T-helper 2 cell treated with Interferon-gamma antibody and Interleukin-4, amounts not matched to agents 5 μg/mL and 100 μg/mL, for 36 hours (primary cell): ENCODE measurements around the gene DNAL4.

ENCODE experiments used
- DNase-seq: peaks from one replicate; pipeline ENCODE4 v3.0.0; 2021; ENCODE audit warnings: low spot score
- H3K27ac Mint-ChIP-seq: one replicate; pipeline ENCODE4 v1.8.0; 2021; ENCODE audit warnings: mild to moderate bottlenecking, mixed read lengths
- H3K27me3 Mint-ChIP-seq: one replicate; pipeline ENCODE4 v1.8.0; 2021; ENCODE audit warnings: low read depth, mixed read lengths
- H3K36me3 Mint-ChIP-seq: one replicate; pipeline ENCODE4 v1.8.0; 2021; ENCODE audit warnings: low read depth, mixed read lengths
- H3K4me1 Mint-ChIP-seq: one replicate; pipeline ENCODE4 v1.8.0; 2021; ENCODE audit warnings: low read depth, mixed read lengths
- H3K4me3 Mint-ChIP-seq: one replicate; pipeline ENCODE4 v1.8.0; 2022; ENCODE audit warnings: mild to moderate bottlenecking, moderate library complexity, mixed read lengths
- H3K9me3 Mint-ChIP-seq: one replicate; pipeline ENCODE4 v1.8.0; 2021; ENCODE audit warnings: mixed read lengths

Gene DNAL4

DNA sequence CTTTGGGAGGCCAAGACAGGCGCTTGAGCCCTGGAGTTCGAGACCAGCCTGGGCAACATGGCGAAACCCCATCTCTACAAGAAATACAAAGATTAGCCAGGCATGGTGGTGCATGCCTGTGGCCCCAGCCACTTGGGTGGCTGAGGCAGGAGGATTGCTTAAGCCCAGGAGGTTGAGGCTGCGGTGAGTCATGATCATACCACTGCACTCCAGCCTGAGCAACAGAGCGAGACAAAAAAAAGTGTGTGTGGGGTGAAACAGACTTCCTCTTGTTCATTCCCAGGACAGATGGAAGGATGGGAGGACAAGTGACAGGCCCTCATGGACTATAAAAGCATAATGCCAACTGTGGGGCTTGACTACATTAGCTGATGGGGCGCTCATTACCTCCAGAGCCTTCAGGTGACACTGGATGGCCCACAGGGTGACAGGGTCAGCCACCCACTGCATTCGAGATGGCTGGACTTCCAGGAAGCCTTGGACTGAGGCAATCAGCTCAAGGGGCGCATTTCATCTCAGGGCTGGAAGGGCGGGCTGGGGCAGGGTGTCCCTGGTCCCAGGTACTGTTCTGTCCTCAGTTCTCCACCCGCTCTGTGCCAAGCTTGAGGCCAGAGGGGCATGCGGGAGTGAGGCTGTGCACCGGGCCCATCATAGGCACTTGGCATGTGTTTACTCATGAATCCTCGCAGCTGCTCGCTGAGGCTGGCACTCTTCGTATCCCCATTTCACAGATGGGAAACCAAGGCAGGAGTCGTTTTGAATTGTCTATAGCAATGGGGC is 37.4 kb upstream of the DNAL4 start:
- Mint-ChIP-seq H3K4me1 (no peaks in the 10 kb centered on the region), H3K9me3 (no peaks in the 10 kb centered on the region), H3K27ac (no peak overlapping the region), H3K36me3 (no peaks in the 10 kb centered on the region), H3K4me3 (no peak overlapping the region), H3K27me3 (no peaks in the 10 kb centered on the region)
- DNase-seq = no peak

DNA sequence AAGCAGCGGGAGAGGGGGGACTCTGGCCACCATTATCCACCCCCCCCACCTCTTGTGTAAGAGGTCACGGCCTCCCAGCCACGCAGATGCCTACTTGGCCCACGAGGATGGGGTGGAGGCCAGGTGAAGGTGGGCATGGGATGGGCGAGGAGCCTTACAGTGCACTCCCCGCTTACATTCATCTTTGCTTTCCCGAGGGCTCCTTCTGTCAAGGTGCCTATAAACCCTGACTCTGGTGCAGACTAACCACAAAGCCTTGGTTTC is 36.8 kb upstream of the DNAL4 start:
- Mint-ChIP-seq H3K27ac (no peak overlapping the region), H3K27me3 (no peaks in the 10 kb centered on the region), H3K4me1 (no peaks in the 10 kb centered on the region), H3K36me3 (no peaks in the 10 kb centered on the region), H3K4me3 (no peak overlapping the region), H3K9me3 (no peaks in the 10 kb centered on the region)
- DNase-seq = no peak

- H3K4me1 Mint-ChIP-seq = no peaks in the 10 kb centered on the region
- H3K4me3 Mint-ChIP-seq = no peak overlapping the region
- H3K27ac Mint-ChIP-seq = no peak overlapping the region
- H3K36me3 Mint-ChIP-seq = no peaks in the 10 kb centered on the region
- H3K27me3 Mint-ChIP-seq = no peaks in the 10 kb centered on the region
- H3K9me3 Mint-ChIP-seq = no peaks in the 10 kb centered on the region
- DNase-seq = no peak
Measured at GRCh38 chr22:38830026-38830844, 36.3 kb upstream of the DNAL4 start.

GRCh38 chr22:38829485-38829884 is 35.5 kb upstream of the DNAL4 start:
- DNase-seq = no peak
- Mint-ChIP-seq H3K4me3 (no peak overlapping the region), H3K4me1 (no peaks in the 10 kb centered on the region), H3K36me3 (no peaks in the 10 kb centered on the region), H3K27me3 (no peaks in the 10 kb centered on the region), H3K27ac (no peak overlapping the region), H3K9me3 (no peaks in the 10 kb centered on the region)

DNA sequence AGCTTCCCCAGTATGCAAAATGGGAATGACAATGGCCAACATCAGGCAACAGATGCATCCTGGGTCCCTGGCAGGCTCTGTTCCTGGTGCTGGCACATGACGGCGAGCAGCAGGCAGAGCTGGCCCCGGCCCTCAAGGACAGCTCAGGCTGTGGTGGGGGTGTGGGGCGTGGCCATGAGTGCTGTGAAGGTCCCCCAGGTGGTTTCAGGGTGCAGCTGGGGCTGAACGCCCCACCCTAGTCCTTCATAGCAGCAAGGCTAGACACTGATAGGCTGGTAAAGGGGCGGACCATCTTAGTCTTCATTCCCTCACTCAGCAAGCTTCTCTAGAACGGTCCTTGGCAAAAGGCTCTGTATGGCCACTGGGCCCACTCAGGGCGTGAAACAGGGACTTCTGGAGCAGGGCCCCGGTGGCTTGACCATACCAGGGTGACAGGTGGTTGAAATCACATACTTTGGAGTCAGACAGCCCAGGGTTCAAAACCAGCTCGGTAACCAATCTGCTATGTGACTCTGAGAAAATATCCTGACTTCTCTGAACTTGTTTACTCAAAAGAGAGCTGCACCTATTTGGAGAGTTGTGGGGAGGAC is 34.8 kb upstream of the DNAL4 start:
- H3K27me3 Mint-ChIP-seq = no peaks in the 10 kb centered on the region
- H3K4me1 Mint-ChIP-seq = no peaks in the 10 kb centered on the region
- no peak overlapping the region for H3K27ac Mint-ChIP-seq
- H3K9me3 Mint-ChIP-seq = no peaks in the 10 kb centered on the region
- no peak overlapping the region for H3K4me3 Mint-ChIP-seq
- H3K36me3 Mint-ChIP-seq = no peaks in the 10 kb centered on the region
- DNase-seq = no peak

DNA sequence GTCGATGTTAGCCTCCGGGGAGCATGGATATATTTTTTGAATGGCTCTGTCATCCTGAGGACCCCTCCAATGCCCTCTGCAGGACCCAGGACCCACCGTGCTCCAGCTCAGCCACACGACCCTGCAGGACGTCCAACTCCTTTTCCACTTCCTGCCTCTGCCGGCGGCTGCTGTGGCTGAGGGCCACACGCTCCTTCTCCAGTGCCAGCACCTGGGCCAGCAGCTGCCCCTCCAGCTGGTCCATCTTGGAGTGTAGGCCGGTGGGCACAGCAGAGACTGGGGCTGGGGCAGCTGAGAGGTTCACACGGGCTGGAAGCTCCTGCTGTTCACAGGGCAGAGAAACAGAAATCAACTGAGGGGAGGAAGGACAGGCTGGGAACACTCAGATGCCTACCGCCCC is 34.2 kb upstream of the DNAL4 start:
- Mint-ChIP-seq H3K27ac (no peak overlapping the region), H3K36me3 (no peaks in the 10 kb centered on the region), H3K9me3 (no peaks in the 10 kb centered on the region), H3K27me3 (no peaks in the 10 kb centered on the region), H3K4me1 (no peaks in the 10 kb centered on the region), H3K4me3 (no peak overlapping the region)
- no peak for DNase-seq

DNA sequence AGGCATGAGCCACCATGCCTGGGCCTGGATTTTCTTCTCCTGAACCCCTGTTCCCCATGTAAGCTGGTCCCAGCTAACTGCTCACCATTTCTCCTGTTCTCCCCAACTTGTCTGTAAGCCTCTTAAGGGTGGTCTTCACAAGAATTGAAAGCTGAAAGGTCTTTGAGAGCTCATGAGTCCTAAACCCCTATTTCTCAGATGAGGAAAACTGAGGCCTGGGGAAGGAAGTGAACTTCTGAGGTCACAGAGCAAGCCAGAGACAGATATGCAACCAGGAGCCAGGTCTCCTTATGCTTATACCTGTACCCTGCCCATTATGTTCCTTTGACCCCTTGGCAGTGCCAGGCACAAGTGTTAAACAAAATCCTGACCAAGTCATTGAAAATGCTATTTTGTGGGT is 33.6 kb upstream of the DNAL4 start:
- Mint-ChIP-seq H3K9me3 (no peaks in the 10 kb centered on the region), H3K4me3 (no peak overlapping the region), H3K36me3 (no peaks in the 10 kb centered on the region), H3K27me3 (no peaks in the 10 kb centered on the region), H3K27ac (no peak overlapping the region), H3K4me1 (no peaks in the 10 kb centered on the region)
- no peak for DNase-seq

DNA sequence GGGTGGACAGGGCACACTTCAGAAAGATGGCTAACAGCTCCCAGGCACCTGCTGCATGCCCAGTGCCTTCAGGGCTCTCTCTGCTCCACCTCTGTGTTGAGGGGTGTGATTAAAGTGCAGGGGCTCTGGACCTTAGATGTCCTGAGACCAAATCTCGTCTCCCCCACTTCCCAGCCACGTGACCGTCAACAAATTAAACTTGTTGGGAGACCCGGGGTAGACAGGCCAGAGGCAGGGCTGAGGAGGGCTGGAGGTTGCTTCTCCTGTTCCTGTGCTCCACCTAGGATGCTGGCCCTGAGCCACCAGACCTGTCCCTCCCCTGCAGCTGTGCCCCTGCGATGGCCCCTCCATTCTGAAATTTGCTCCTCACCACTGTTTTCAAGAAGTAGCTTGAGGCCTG is 32.9 kb upstream of the DNAL4 start:
- DNase-seq = no peak
- Mint-ChIP-seq H3K27ac (no peak overlapping the region), H3K27me3 (no peaks in the 10 kb centered on the region), H3K36me3 (no peaks in the 10 kb centered on the region), H3K9me3 (no peaks in the 10 kb centered on the region), H3K4me1 (no peaks in the 10 kb centered on the region), H3K4me3 (no peak overlapping the region)

- Mint-ChIP-seq H3K4me1 (no peaks in the 10 kb centered on the region), H3K36me3 (no peaks in the 10 kb centered on the region), H3K27ac (no peak overlapping the region), H3K9me3 (no peaks in the 10 kb centered on the region), H3K4me3 (no peak overlapping the region), H3K27me3 (no peaks in the 10 kb centered on the region)
- no peak for DNase-seq
Measured at GRCh38 chr22:38826386-38826785, 32.4 kb upstream of the DNAL4 start.

GRCh38 chr22:38824585-38824984 is 30.6 kb upstream of the DNAL4 start:
- DNase-seq = peak; percentile 41
- H3K27ac Mint-ChIP-seq = no peak overlapping the region
- no peaks in the 10 kb centered on the region for H3K36me3 Mint-ChIP-seq
- H3K9me3 Mint-ChIP-seq = no peaks in the 10 kb centered on the region
- no peak overlapping the region for H3K4me3 Mint-ChIP-seq
- H3K27me3 Mint-ChIP-seq = no peaks in the 10 kb centered on the region
- H3K4me1 Mint-ChIP-seq = no peaks in the 10 kb centered on the region

- no peak for DNase-seq
- H3K36me3 Mint-ChIP-seq = no peaks in the 10 kb centered on the region
- no peaks in the 10 kb centered on the region for H3K27me3 Mint-ChIP-seq
- no peak overlapping the region for H3K27ac Mint-ChIP-seq
- H3K4me3 Mint-ChIP-seq = no peak overlapping the region
- H3K4me1 Mint-ChIP-seq = no peaks in the 10 kb centered on the region
- H3K9me3 Mint-ChIP-seq = no peaks in the 10 kb centered on the region
Measured at GRCh38 chr22:38823637-38824036, 29.7 kb upstream of the DNAL4 start.

DNA sequence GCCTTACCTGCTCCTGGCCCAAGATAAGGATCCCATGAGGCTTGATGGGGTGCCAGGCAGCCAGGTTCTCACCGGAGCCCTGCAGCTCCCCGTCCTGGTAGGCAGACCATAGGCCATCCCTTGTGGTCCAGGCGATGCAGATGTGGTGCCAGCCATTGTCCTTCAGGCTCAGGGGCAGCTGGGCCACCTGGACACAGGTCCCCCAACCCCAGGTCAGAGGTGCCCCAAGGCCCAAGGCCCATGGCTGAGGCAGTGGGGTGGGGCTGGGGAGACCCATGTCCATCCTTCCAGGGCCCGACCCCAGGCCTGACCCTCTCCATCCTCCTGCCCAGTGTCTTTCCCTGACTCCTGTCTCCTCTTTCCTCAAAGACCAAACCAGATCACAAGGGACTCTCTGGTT is 29.1 kb upstream of the DNAL4 start:
- no peaks in the 10 kb centered on the region for H3K27me3 Mint-ChIP-seq
- no peaks in the 10 kb centered on the region for H3K4me1 Mint-ChIP-seq
- no peaks in the 10 kb centered on the region for H3K9me3 Mint-ChIP-seq
- DNase-seq = no peak
- no peak overlapping the region for H3K4me3 Mint-ChIP-seq
- no peaks in the 10 kb centered on the region for H3K36me3 Mint-ChIP-seq
- no peak overlapping the region for H3K27ac Mint-ChIP-seq

GRCh38 chr22:38820020-38820419 is 26.1 kb upstream of the DNAL4 start:
- H3K9me3 Mint-ChIP-seq = no peaks in the 10 kb centered on the region
- no peaks in the 10 kb centered on the region for H3K27me3 Mint-ChIP-seq
- no peak overlapping the region for H3K4me3 Mint-ChIP-seq
- no peaks in the 10 kb centered on the region for H3K4me1 Mint-ChIP-seq
- H3K27ac Mint-ChIP-seq = no peak overlapping the region
- DNase-seq = no peak
- H3K36me3 Mint-ChIP-seq = no peaks in the 10 kb centered on the region

- no peaks in the 10 kb centered on the region for H3K4me1 Mint-ChIP-seq
- no peak overlapping the region for H3K4me3 Mint-ChIP-seq
- no peaks in the 10 kb centered on the region for H3K9me3 Mint-ChIP-seq
- no peaks in the 10 kb centered on the region for H3K27me3 Mint-ChIP-seq
- no peaks in the 10 kb centered on the region for H3K36me3 Mint-ChIP-seq
- DNase-seq = no peak
- H3K27ac Mint-ChIP-seq = no peak overlapping the region
Measured at GRCh38 chr22:38819387-38819940, 25.5 kb upstream of the DNAL4 start.
